Measurements from ENCODE around the gene ZFR. TPM values are rescaled to one million over a fixed set of nuclear protein-coding genes. Genes with fewer than 3 reads are reported as not detected.

The ZFR gene
- total RNA-seq, 1 experiment from 2014 or later: 62.4 TPM

- Histone ChIP-seq H3T11ph (ENCODE audit: low read length) (no peak overlapping the region), H2BK15ac (ENCODE audit: low read depth, low read length) (no peak overlapping the region), H3K4ac (ENCODE audit: low read depth, low read length) (no peak overlapping the region), H3K9me3 (ENCODE audit: control insufficient read depth, low read depth, low read length) (no peaks in the 10 kb centered on the region), H4K8ac (replicated peaks; ENCODE audit: insufficient read length, low read depth, low read length) (no peak overlapping the region), H3K23ac (ENCODE audit: insufficient read length, low read depth, low read length) (no peak overlapping the region), H3K9ac (ENCODE audit: extremely low read depth, insufficient read length, low read length) (no peak overlapping the region), H4K5ac (ENCODE audit: insufficient read length, low read depth, low read length) (no peak overlapping the region), H4K20me1 (ENCODE audit: control insufficient read depth, insufficient read depth, insufficient read length) (no peaks in the 10 kb centered on the region), H4K91ac (ENCODE audit: insufficient read length, low read depth, low read length) (no peak overlapping the region), H2BK12ac (ENCODE audit: insufficient read length, low read depth, low read length) (no peak overlapping the region), H2AFZ (ENCODE audit: low read length) (no peak overlapping the region), H3K23me2 (ENCODE audit: insufficient read length, low read depth, low read length, poor library complexity, severe bottlenecking) (no peaks in the 10 kb centered on the region), H2BK5ac (ENCODE audit: insufficient read length, low read length) (no peak overlapping the region), H3K4me1 (ENCODE audit: insufficient read depth, low read length) (peaks cover 3% of the 10 kb centered on the region; the same call in 1 of the 2 replicates), H2BK120ac (ENCODE audit: low read depth, low read length, poor library complexity, severe bottlenecking) (no peak overlapping the region), H3K14ac (ENCODE audit: insufficient read depth, low read length) (no peak overlapping the region), H2AK5ac (ENCODE audit: insufficient read length, low read length) (no peak overlapping the region), H3K27me3 (ENCODE audit: insufficient read depth, low read length) (no peaks in the 10 kb centered on the region), H3K79me1 (ENCODE audit: insufficient read depth, low read depth, low read length, poor library complexity, severe bottlenecking) (no peaks in the 10 kb centered on the region), H3K18ac (ENCODE audit: insufficient read length, low read depth, low read length) (no peak overlapping the region), H3K56ac (ENCODE audit: insufficient read length, low read depth, low read length) (no peak overlapping the region), H3K79me2 (ENCODE audit: insufficient read depth, low read length) (no peaks in the 10 kb centered on the region), H3K27ac (ENCODE audit: insufficient read length, low read depth, low read length) (no peak overlapping the region), H3K4me2 (ENCODE audit: insufficient read depth, insufficient read length, low read length) (no peak overlapping the region), H2BK20ac (ENCODE audit: low read depth, low read length, poor library complexity, severe bottlenecking) (no peak overlapping the region)
- DNase-seq: no peak
- TF ChIP-seq, protein P1, sequence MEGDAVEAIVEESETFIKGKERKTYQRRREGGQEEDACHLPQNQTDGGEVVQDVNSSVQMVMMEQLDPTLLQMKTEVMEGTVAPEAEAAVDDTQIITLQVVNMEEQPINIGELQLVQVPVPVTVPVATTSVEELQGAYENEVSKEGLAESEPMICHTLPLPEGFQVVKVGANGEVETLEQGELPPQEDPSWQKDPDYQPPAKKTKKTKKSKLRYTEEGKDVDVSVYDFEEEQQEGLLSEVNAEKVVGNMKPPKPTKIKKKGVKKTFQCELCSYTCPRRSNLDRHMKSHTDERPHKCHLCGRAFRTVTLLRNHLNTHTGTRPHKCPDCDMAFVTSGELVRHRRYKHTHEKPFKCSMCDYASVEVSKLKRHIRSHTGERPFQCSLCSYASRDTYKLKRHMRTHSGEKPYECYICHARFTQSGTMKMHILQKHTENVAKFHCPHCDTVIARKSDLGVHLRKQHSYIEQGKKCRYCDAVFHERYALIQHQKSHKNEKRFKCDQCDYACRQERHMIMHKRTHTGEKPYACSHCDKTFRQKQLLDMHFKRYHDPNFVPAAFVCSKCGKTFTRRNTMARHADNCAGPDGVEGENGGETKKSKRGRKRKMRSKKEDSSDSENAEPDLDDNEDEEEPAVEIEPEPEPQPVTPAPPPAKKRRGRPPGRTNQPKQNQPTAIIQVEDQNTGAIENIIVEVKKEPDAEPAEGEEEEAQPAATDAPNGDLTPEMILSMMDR (conservative IDR thresholded peaks at IDR 0.05): no peak
- Mint-ChIP-seq H3K27me3 (ENCODE audit: low read depth) (peaks cover 5% of the 10 kb centered on the region), H3K36me3 (ENCODE audit: insufficient read depth in 1 of 3, low read depth in 3 of 3) (peaks cover 0 to 4% (median 4%) of the 10 kb centered on the region in 3 experiments; a peak in 3 of 7 replicates), H3K27ac (no peak overlapping the region), H3K4me3 (no peak overlapping the region), H3K4me1 (peaks cover 5 to 9% of the 10 kb centered on the region in 2 experiments), H3K9me3 (peaks cover 5 to 6% of the 10 kb centered on the region in 2 experiments; a peak in 4 of 5 replicates)
- WGBS (ENCODE audit: extremely low coverage, insufficient read length, low lambda C conversion rate): no CpG with 5 or more reads among the region's 2 CpGs
These were observed 16.2 kb upstream of the ZFR start for GRCh38 chr5:32460702-32461101.
